Activated B cell treated with CpG ODN at 0.5 μM for 24 hours (primary cell): ENCODE measurements around the gene PRSS48. TPM values are rescaled to one million over a fixed set of nuclear protein-coding genes. Genes with fewer than 3 reads are reported as not detected.

Experiments
- ATAC-seq: fragments of 200-7000 bp; cut with Tn5 transposase; one replicate; pipeline ENCODE4 v1.10.0; 2021; ENCODE audit warnings: low read depth, mild to moderate bottlenecking, moderate library complexity
- CTCF ChIA-PET: fragments of 350-600 bp; sonication (Branson Sonifier 250); formaldehyde crosslinking; loops from one replicate; lab custom pipeline; 2021; ENCODE audit warnings: antibody characterized with exemption; lab: Charles Lee
- POLR2A ChIA-PET: fragments of 350-600 bp; sonication (Branson Sonifier 250); formaldehyde crosslinking; loops from one replicate; lab custom pipeline; 2021; ENCODE audit warnings: antibody characterized with exemption; lab: Charles Lee
- DNase-seq: peaks from one replicate; pipeline ENCODE4 v3.0.0; 2022
- H3K27ac Mint-ChIP-seq: one replicate; pipeline ENCODE4 v1.8.0; 2020; ENCODE audit warnings: mixed read lengths
- H3K27me3 Mint-ChIP-seq: one replicate; pipeline ENCODE4 v1.8.0; 2021; ENCODE audit warnings: mixed read lengths
- H3K36me3 Mint-ChIP-seq: one replicate; pipeline ENCODE4 v1.8.0; 2021; ENCODE audit warnings: low read depth, mixed read lengths
- H3K4me1 Mint-ChIP-seq: one replicate; pipeline ENCODE4 v1.8.0; 2021; ENCODE audit warnings: mixed read lengths
- H3K4me3 Mint-ChIP-seq: one replicate; pipeline ENCODE4 v1.8.0; 2020; ENCODE audit warnings: mild to moderate bottlenecking, mixed read lengths
- H3K9me3 Mint-ChIP-seq: one replicate; pipeline ENCODE4 v1.8.0; 2020; ENCODE audit warnings: mixed read lengths
- intact Hi-C: fragments of 100-400 bp; cut with micrococcal nuclease; formaldehyde crosslinking; loops from one replicate; pipeline ENCODE4 v1.15.1; 2024
- total RNA-seq: library from RNA; stranded (reverse); gene quantifications from 2 replicates; pipeline ENCODE4 v1.2.3, GENCODE V29; 2022
- TF ChIP-seq, protein P1 (sequence below): fragments of 200-600 bp; IDR thresholded peaks from one replicate; pipeline ENCODE4 v1.8.0; 2022; ENCODE audit warnings: antibody characterized with exemption, mild to moderate bottlenecking

The PRSS48 gene
- total RNA-seq, 1 donor from 2014 or later = not detected

- TF ChIP-seq, protein P1, sequence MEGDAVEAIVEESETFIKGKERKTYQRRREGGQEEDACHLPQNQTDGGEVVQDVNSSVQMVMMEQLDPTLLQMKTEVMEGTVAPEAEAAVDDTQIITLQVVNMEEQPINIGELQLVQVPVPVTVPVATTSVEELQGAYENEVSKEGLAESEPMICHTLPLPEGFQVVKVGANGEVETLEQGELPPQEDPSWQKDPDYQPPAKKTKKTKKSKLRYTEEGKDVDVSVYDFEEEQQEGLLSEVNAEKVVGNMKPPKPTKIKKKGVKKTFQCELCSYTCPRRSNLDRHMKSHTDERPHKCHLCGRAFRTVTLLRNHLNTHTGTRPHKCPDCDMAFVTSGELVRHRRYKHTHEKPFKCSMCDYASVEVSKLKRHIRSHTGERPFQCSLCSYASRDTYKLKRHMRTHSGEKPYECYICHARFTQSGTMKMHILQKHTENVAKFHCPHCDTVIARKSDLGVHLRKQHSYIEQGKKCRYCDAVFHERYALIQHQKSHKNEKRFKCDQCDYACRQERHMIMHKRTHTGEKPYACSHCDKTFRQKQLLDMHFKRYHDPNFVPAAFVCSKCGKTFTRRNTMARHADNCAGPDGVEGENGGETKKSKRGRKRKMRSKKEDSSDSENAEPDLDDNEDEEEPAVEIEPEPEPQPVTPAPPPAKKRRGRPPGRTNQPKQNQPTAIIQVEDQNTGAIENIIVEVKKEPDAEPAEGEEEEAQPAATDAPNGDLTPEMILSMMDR = no peak
- Mint-ChIP-seq H3K4me3 (no peak overlapping the region), H3K4me1 (no peaks in the 10 kb centered on the region), H3K9me3 (peaks cover 10% of the 10 kb centered on the region), H3K27ac (no peak overlapping the region), H3K36me3 (no peaks in the 10 kb centered on the region), H3K27me3 (peaks cover 2% of the 10 kb centered on the region)
- CTCF ChIA-PET = no interaction called here
- intact Hi-C loops = no loop called here
- DNase-seq (no peak), ATAC-seq (no peak)
- POLR2A ChIA-PET = no interaction called here
These were observed 7.7 kb downstream of the PRSS48 start for GRCh38 chr4:151284534-151285245.

DNA sequence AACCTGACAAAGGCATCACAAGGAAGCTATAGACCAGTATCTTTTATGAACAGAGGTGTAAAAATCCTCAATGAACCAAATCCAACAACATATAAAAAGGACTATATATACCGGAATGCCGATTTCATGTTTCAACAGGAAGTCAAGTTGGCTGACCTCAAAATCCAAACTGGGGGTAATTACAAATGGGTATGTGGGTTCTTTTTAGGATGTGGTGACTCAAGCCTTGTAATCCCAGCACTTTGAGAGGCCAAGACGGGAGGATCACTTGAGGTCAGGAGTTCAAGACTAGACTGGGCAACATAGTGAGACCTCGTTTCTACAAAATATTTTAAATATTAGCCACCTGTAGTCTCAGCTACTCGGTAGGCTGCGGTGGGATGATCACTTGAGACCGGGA is 10.4 kb downstream of the PRSS48 start:
- Mint-ChIP-seq H3K36me3 (no peaks in the 10 kb centered on the region), H3K27ac (no peak overlapping the region), H3K4me1 (no peaks in the 10 kb centered on the region), H3K9me3 (peaks cover 14% of the 10 kb centered on the region), H3K4me3 (no peak overlapping the region), H3K27me3 (peaks cover 2% of the 10 kb centered on the region)
- ChIA-PET CTCF (no interaction called here), POLR2A (no interaction called here)
- TF ChIP-seq, protein P1 = no peak
- DNase-seq (no peak), ATAC-seq (no peak)
- intact Hi-C loops = no loop called here

DNA sequence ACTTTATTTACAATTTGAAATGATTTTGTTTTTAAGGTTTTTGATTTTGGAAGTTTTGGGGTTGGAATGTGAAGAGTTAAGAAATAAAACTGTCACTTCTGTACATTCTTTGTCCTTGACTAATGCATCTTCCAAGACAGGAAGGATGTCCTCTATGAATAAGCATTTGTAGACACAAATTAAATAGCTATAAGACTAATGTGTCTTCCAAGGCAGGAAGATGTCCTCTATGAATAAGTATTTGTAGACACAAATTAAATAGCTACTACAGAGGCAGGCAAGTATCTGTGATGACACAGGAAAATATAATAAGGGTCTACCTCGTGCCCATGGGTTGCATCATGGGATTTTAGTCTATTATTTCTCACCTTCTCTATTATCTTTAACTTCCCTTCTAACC is 14.5 kb downstream of the PRSS48 start:
- POLR2A ChIA-PET = no interaction called here
- DNase-seq (no peak), ATAC-seq (no peak)
- Mint-ChIP-seq H3K4me3 (no peak overlapping the region), H3K4me1 (no peaks in the 10 kb centered on the region), H3K27me3 (no peaks in the 10 kb centered on the region), H3K9me3 (peaks cover 4% of the 10 kb centered on the region), H3K27ac (no peak overlapping the region), H3K36me3 (no peaks in the 10 kb centered on the region)
- TF ChIP-seq, protein P1 = no peak
- intact Hi-C loops = no loop called here
- CTCF ChIA-PET = no interaction called here

DNA sequence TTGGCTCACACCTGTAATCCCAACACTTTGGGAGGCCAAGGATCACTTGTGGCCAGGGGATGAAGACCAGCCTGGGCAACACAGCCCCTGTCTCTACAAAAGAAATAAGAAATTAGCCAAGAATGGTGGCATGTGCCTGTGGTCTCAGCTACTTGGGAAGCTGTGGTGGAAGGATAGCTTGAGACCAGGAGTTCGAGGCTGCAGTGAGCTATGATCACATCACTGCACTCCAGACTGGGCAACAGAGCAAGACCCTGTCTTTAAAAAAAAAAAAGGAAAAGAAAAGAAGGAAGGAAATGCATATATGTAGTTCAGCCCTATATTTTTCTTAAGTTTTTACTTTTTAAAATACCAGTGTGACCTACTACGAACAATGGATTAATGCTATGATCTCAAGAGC is 15.1 kb downstream of the PRSS48 start:
- Mint-ChIP-seq H3K9me3 (peaks cover 4% of the 10 kb centered on the region), H3K4me1 (no peaks in the 10 kb centered on the region), H3K36me3 (no peaks in the 10 kb centered on the region), H3K4me3 (no peak overlapping the region), H3K27ac (no peak overlapping the region), H3K27me3 (no peaks in the 10 kb centered on the region)
- TF ChIP-seq, protein P1 = no peak
- ATAC-seq (no peak), DNase-seq (no peak)
- POLR2A ChIA-PET = no interaction called here
- CTCF ChIA-PET = no interaction called here
- intact Hi-C loops = no loop called here

DNA sequence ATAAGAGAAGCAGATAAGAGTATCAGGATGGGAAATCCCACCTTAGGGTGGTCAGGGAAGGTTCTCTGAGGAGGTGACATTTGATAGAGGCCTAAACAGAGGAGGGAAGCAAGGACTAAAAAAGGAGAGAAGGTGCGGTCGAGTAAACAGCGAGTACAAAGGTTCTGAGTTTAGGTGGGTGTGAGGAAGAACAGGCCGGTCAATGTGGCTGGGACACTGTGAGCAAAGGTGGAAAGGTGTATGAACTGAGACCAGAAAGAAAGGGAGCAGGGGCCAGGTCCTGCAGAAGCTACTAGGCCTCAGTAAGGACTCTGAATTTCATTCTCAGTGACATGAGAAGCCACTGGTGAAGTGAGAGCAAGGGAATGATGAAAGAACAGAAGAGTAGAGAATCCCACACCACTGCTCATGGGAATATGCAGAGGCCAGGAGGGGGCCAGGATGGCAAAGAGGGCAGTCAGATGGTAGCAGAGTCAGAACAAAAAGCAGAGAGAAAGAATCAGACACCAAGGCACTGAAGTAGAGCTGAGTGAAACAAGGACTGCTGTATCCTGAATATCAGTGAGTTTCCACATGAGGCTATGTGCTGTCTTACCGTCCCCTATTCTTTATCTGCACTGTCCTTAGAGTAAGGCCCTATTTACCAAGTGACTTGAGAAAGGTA is 18.0 kb downstream of the PRSS48 start:
- Mint-ChIP-seq H3K4me1 (no peaks in the 10 kb centered on the region), H3K27me3 (no peaks in the 10 kb centered on the region), H3K27ac (no peak overlapping the region), H3K36me3 (no peaks in the 10 kb centered on the region), H3K9me3 (peaks cover 4% of the 10 kb centered on the region), H3K4me3 (no peak overlapping the region)
- ATAC-seq (no peak), DNase-seq (no peak)
- CTCF ChIA-PET = no interaction called here
- intact Hi-C loops = no loop called here
- TF ChIP-seq, protein P1 = no peak
- POLR2A ChIA-PET = no interaction called here
